Choroid plexus epithelial cell (primary cell): Measurements from ENCODE around the gene C1RL.
A peak's percentile ranks its signal among the peaks of the same experiment; 100 is the strongest.

Source experiments
- DNase-seq: peaks from one replicate; pipeline ENCODE4 v3.0.0-alpha.2; 2010; ENCODE audit warnings: low read depth
- H3K4me3 ChIP-seq: 2 replicates; pipeline ENCODE4 v1.5.1; 2011; ENCODE audit warnings: low read depth, mild to moderate bottlenecking, control low read depth, low read length, moderate library complexity
- CTCF ChIP-seq: conservative IDR thresholded peaks from 2 replicates; pipeline ENCODE4 v1.5.1; 2011; ENCODE audit warnings: low read depth, mild to moderate bottlenecking, control low read depth, inconsistent platforms, low read length, moderate library complexity

Gene C1RL

DNA sequence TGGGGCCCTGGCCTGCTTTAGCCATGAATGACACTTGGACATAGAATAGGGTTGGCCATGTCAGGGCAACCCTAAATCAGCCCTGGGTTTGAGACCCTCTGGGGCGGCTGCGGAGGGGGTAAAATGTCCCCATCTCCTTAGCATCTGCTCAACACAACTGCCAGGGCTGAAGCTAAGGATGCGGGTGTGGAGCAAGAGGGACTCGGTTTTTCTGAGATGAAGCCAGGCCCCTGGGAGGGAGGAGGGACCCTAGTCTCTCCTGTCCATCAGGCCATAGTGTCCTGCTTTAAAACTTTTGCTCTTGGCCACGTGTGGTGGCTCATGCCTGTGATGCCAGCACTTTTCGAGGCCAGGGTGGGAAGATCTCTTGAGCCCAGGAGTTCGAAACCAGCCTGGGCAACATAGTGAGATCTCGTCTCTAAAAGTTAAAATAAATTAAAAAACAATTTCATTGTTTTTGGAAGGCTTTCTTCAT, 16.0 kb downstream of the C1RL start:
- H3K4me3 ChIP-seq, result no peak overlapping the region
- TF ChIP-seq CTCF, result no peak
- no peak for DNase-seq

DNA sequence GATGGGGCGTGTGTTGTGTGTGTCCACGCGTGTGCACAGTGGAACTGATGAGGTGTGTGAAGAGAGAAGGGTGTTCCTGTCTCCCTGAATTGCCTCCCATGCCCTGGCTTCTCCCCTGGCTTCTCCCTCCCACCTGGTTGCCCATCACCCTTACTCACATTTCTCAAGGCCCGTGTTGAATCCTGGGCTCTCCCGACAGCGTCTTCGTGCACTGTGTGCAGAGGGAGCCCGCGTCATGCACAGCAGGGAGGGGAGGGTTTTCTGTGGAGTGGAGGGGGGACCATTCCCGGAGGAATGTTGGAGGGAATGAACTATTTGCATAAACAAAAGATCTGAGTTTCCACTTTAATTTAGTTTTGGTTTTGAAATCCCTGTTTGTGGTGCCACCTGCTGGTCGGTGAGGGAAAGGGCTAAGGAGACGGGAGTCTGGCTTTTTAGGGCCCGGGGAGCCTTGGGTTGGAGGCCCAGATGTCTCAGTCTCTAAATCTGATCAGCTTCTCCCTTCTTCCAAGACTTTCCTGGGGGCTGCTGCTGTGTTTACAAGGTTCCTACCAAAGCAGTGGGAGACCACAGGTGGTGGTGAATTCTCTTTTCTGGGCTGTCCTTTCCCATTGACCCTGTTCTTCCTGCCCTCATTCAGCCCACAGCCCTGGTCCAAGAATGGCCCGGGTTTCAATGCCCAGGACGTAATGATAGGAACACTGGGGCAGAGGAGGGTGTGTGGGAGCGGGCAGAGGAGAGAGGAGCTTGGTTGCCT, 16.6 kb downstream of the C1RL start, which contains the start of gene C1R:
TSS of gene C1R (minus strand) at position 217 of the 757 bp plus-strand sequence. CDS start at position 160, 57 bp downstream.
- H3K4me3 ChIP-seq, result peak within 1 kb of the TSS; percentile 56
- peak; percentile 88 for DNase-seq
- peak; percentile 89 for TF ChIP-seq CTCF

GRCh38 chr12:7091660-7092228, 17.3 kb downstream of the C1RL start:
- H3K4me3 ChIP-seq, result peak overlapping the region; percentile 56
- DNase-seq, result no peak
- TF ChIP-seq CTCF, result no peak

DNA sequence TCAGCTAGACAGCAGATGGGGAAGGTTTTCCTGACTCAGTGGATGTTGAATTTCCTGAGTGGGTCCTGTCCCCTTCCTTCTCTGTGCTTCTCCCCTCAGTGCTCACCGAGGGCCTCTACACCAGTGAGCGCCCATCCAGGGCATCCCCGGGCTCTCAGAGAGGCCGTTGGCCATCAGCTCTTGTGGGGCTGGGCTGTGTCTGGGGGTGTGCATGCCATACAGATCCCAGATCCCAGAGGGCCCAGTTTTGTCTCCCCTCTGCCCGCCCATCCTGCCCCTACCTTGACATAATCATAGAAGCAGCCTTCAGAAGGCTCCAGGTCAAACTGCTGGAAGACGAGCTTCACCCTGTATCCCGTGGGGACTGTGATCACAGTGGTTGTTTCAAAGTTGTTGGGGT, 17.8 kb downstream of the C1RL start:
- no peak for TF ChIP-seq CTCF
- H3K4me3 ChIP-seq, result no peak overlapping the region

DNA sequence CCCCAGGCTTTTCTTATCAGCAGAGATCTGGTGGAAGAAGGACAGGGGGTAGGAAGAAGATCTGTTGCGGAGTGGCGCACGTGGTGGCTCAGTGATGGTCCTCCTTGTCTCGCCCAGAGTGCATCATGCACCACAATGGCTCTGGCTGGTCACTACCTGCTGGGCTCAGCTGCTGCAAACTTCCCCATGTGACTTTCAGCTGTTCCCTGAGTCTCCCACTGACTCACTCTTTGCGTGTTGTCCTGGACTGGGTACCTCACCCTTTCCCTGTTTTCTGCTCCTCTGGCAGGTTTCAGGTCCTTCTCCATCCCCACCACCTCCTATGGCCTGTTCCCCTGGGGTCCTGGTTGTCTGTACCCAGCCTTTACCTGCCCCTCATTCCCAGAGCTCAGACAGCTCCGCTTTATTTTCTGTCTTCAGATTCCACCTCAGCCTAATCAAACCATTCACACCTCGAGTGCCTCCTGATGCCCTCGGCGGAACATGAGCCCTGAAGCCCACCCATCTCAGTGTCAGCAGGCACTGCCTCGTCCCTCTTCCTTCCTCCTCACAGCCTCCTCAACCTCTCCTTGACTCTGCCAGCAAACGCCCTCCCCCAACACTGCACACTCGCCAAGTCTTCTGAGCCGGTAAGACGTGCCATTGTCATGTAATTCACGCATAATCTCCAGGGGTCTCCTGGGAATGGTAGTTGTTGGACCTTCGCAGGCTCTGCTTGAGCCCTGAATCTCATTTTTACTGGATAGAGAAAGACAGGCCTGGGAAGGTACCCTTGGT, 18.6 kb downstream of the C1RL start:
- peak; percentile 68 for DNase-seq
- no peak for TF ChIP-seq CTCF
- H3K4me3 ChIP-seq, result no peak overlapping the region

More for the DNA sequence above, 17.8 kb downstream of the C1RL start:
- DNase-seq, result no peak

- no peak for TF ChIP-seq CTCF
- DNase-seq, result no peak
These were observed 19.7 kb downstream of the C1RL start for GRCh38 chr12:7089196-7089871.

More at GRCh38 chr12:7089196-7089871, 19.7 kb downstream of the C1RL start:
- H3K4me3 ChIP-seq, result no peak overlapping the region
